Neutrophil (primary cell): ENCODE data around the gene CNPY3.
A peak's percentile ranks its signal among the peaks of the same experiment; 100 is the strongest.

ENCODE experiments used
- H3K27ac ChIP-seq: fragments of 200-600 bp; sonication (generic); 2 replicates; pipeline ENCODE4 v1.5.1; 2016; ENCODE audit warnings: mild to moderate bottlenecking, moderate library complexity
- H3K27me3 ChIP-seq: fragments of 200-600 bp; sonication (generic); 2 replicates; pipeline ENCODE4 v1.6.0; 2016; ENCODE audit warnings: mild to moderate bottlenecking
- H3K36me3 ChIP-seq: fragments of 200-600 bp; sonication (generic); 2 replicates; pipeline ENCODE4 v1.5.1; 2017
- H3K4me1 ChIP-seq, 2 experiments: fragments of 200-600 bp in 1 of 2; sonication (generic) in 1 of 2; 1 replicate in 1 of 2; 2 replicates in 1 of 2; pipeline versions ENCODE4 v1.5.1 to v1.6.1; 2013 to 2016; ENCODE audit warnings: low read depth in 1 of 2, low read length in 1 of 2, mild to moderate bottlenecking in 1 of 2, moderate library complexity in 1 of 2; ENCODE audit not compliant: control insufficient read depth in 1 of 2, insufficient read depth in 1 of 2
- H3K4me3 ChIP-seq, 2 experiments: fragments of 200-600 bp in 1 of 2; sonication (generic) in 1 of 2; 1 replicate in 1 of 2; 2 replicates in 1 of 2; pipeline ENCODE4 v1.5.1; 2013 to 2016; ENCODE audit warnings: low read depth in 1 of 2, low read length in 1 of 2, mild to moderate bottlenecking in 1 of 2, moderate library complexity in 1 of 2
- H3K9me3 ChIP-seq: fragments of 200-600 bp; sonication (generic); 2 replicates; pipeline ENCODE4 v1.5.1; 2016
- CTCF ChIP-seq: fragments of 200-600 bp; sonication (generic); IDR thresholded peaks from 2 replicates; pipeline ENCODE4 v1.5.1; 2016; ENCODE audit warnings: antibody characterized with exemption

The CNPY3 gene

GRCh38 chr6:42958125-42958524 is 28.8 kb downstream of the CNPY3 start:
- Histone ChIP-seq H3K4me1 (peaks cover 14% of the 10 kb centered on the region in 2 experiments), H3K27me3 (peaks cover 35% of the 10 kb centered on the region), H3K27ac (no peak overlapping the region), H3K9me3 (no peaks in the 10 kb centered on the region), H3K36me3 (peaks cover 15% of the 10 kb centered on the region), H3K4me3 (no peak overlapping the region)
- TF ChIP-seq CTCF, result no peak

DNA sequence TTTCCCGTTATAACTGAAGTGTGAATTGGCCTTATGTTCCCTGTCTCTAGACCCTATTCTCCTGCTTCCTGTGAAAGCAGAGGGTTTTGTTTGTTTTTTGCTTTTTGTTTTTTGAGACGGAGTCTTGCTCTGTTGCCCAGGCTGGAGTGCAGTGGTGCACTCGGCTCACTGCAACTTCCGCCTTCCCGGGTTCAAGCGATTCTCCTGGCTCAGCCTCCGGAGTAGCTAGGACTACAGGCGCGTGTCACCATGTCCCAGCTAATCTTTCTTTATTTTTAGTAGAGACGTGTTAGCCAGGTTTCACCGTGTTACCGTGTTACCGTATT is 30.6 kb downstream of the CNPY3 start:
- Histone ChIP-seq H3K9me3 (no peaks in the 10 kb centered on the region), H3K36me3 (peaks cover 33% of the 10 kb centered on the region), H3K4me1 (peaks cover 14% of the 10 kb centered on the region in 2 experiments), H3K27ac (no peak overlapping the region), H3K27me3 (peaks cover 35% of the 10 kb centered on the region), H3K4me3 (peak overlapping the region; percentile 51 to 63)
- TF ChIP-seq CTCF, result no peak

DNA sequence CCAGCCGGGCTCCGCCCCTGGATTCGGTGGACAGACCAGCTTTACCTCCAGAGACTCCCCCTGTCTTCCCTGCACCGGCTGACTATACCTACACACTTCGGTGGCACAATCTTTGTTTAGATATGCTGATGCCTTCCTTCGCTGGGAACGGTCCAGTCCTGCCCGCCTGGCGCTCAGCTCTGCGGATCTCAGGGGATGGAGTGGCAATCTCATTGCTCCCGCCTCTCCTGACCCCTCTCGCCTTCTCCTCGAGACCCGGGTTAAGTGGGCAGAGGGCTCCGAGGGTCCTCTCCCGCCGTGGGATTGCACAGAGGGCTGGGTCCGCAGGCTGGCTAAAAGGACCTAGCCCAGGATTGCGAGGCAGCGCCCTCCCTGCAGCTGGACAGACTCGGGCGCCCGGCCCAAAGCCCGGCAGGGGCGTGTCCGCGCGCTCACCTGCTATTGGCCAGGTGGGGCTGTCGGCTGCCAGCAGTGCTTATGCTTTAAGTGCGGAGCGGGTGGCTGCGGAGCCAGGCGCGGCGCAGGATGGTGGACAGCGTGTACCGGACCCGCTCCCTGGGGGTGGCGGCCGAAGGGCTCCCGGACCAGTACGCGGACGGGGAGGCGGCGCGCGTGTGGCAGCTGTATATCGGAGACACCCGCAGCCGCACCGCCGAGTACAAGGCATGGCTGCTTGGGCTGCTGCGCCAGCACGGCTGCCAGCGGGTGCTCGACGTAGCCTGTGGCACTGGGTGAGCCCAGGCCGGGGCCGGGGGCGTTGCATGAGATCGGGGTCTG is 31.2 kb downstream of the CNPY3 start, which contains the start of gene GNMT:
GNMT (plus strand) TSS at position 512 of the 777 bp plus-strand sequence; CDS start at position 526, 14 bp downstream.
- Histone ChIP-seq H3K4me1 (peaks cover 14% of the 10 kb centered on the region in 2 experiments), H3K4me3 (peak within 1 kb of the TSS; percentile 51 to 63), H3K9me3 (no peaks in the 10 kb centered on the region), H3K27ac (no peak within 1 kb of the TSS), H3K27me3 (peaks cover 35% of the 10 kb centered on the region), H3K36me3 (peaks cover 38% of the 10 kb centered on the region)
- no peak for TF ChIP-seq CTCF

DNA sequence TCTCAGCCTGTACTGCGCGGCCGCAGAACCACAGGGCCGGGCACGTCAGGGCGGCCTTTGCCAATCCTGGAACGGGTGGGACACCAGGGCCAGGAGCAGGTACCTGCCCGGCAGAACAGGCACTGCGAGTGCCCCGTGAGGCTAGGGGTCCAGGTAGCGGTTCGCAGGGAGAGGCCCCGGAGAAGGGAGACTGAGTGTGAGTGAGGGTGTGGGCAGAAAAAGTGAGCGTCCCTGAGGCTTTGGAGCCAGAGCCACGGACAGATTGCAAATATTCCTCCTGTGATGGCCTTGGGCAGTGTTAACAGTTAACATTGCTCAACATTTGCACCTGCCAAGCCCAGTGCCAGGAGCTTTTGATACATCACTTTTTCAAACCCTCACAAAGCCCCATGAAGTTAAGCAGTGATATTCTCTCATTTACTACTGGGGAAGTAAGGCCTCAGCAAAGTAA is 31.8 kb downstream of the CNPY3 start:
- TF ChIP-seq CTCF, result no peak
- no peak overlapping the region for H3K27ac ChIP-seq
- H3K36me3 ChIP-seq, result peaks cover 45% of the 10 kb centered on the region
- H3K27me3 ChIP-seq, result peaks cover 35% of the 10 kb centered on the region
- peak overlapping the region; percentile 51 to 63 for H3K4me3 ChIP-seq
- H3K4me1 ChIP-seq, result peaks cover 14% of the 10 kb centered on the region in 2 experiments
- no peaks in the 10 kb centered on the region for H3K9me3 ChIP-seq

DNA sequence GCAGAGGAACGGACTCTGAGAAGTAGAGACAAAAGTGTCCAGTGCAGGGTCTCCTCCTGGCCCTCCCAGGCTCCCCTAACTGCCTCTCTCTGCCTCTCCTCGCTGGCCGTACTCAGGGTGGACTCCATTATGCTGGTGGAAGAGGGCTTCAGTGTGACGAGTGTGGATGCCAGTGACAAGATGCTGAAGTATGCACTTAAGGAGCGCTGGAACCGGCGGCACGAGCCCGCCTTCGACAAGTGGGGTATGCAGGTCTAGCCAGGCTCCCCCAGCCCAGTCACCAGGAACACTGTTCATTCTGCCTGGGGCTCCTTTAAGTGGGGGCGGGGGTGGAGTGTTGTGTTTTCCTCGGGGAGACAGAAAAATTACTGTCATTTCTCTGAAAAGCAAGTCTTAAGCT is 32.8 kb downstream of the CNPY3 start:
- H3K27me3 ChIP-seq, result peaks cover 35% of the 10 kb centered on the region
- H3K9me3 ChIP-seq, result no peaks in the 10 kb centered on the region

More for the DNA sequence above, 32.8 kb downstream of the CNPY3 start:
- TF ChIP-seq CTCF, result no peak
- peaks cover 53% of the 10 kb centered on the region for H3K36me3 ChIP-seq
- H3K4me3 ChIP-seq, result no peak overlapping the region
- no peak overlapping the region for H3K27ac ChIP-seq
- peaks cover 14% of the 10 kb centered on the region in 2 experiments for H3K4me1 ChIP-seq
